Epithelial cell of esophagus (primary cell): Measurements from ENCODE around the gene BRAT1.

Experiments
- DNase-seq: peaks from one replicate; pipeline ENCODE4 v3.0.0; 2010; ENCODE audit warnings: low read depth
- H3K4me3 ChIP-seq: 2 replicates; pipeline ENCODE4 v1.5.1; 2011; ENCODE audit warnings: mild to moderate bottlenecking, low read length, control low read depth
- CTCF ChIP-seq: IDR thresholded peaks from 2 replicates; pipeline ENCODE4 v1.5.1; 2011; ENCODE audit warnings: low read depth, mild to moderate bottlenecking, low read length, control low read depth, inconsistent platforms; ENCODE audit not compliant: insufficient read depth; ENCODE audit errors: missing control alignments

Gene BRAT1

GRCh38 chr7:2559283-2559950 is 4.1 kb upstream of the BRAT1 start:
- peak overlapping the region; percentile 74 for H3K4me3 ChIP-seq
- no peak for TF ChIP-seq CTCF
- peak; percentile 38 for DNase-seq

- TF ChIP-seq CTCF: no peak
- DNase-seq: peak; percentile 87
- peak within 1 kb of the TSS; percentile 74 for H3K4me3 ChIP-seq
These were observed 3.4 kb upstream of the BRAT1 start, which contains the start of gene IQCE for GRCh38 chr7:2558629-2559282. IQCE (plus strand) TSS chr7:2558979; CDS start chr7:2559182, 203 bp downstream.

- no peak for TF ChIP-seq CTCF
- peak overlapping the region; percentile 73 for H3K4me3 ChIP-seq
- no peak for DNase-seq
These were observed 638 bp downstream of the BRAT1 start for GRCh38 chr7:2554661-2555111.

GRCh38 chr7:2553831-2554581 is 1.3 kb downstream of the BRAT1 start:
- no peak for TF ChIP-seq CTCF
- H3K4me3 ChIP-seq: peak overlapping the region; percentile 73
- DNase-seq: peak; percentile 67

- TF ChIP-seq CTCF: no peak
- no peak for DNase-seq
- H3K4me3 ChIP-seq: no peak overlapping the region
These were observed 2.2 kb downstream of the BRAT1 start for GRCh38 chr7:2553108-2553507.

GRCh38 chr7:2551418-2551817 is 3.9 kb downstream of the BRAT1 start:
- H3K4me3 ChIP-seq: no peak overlapping the region
- no peak for TF ChIP-seq CTCF
- DNase-seq: no peak
